ENCODE data around the gene TRAF6. TPM values are rescaled to one million over a fixed set of nuclear protein-coding genes. Genes with fewer than 3 reads are reported as not detected.

Gene TRAF6
- total and polyA plus RNA-seq, 4 donors: 2.4 to 7.8 (median 5.3) TPM

- Histone ChIP-seq H3K4me3 (ENCODE audit: low read depth in 1 of 3, low read length in 3 of 3) (no peak overlapping the region), H3K27ac (ENCODE audit: low read depth in 1 of 2, low read length in 2 of 2) (no peak overlapping the region)
Observed at GRCh38 chr11:36550385-36551115, 40.5 kb upstream of the TRAF6 start.

GRCh38 chr11:36540998-36541397, 30.9 kb upstream of the TRAF6 start:
- no peak overlapping the region for H3K27ac ChIP-seq (ENCODE audit: low read depth in 1 of 2, low read length in 2 of 2)
- no peaks in the 10 kb centered on the region for H3K36me3 ChIP-seq (ENCODE audit: control insufficient read depth in 4 of 4, insufficient read depth in 3 of 4, low read depth in 1 of 4, low read length in 3 of 4)
- no peaks in the 10 kb centered on the region for H3K4me1 ChIP-seq (ENCODE audit: control insufficient read depth in 4 of 4, insufficient read depth in 4 of 4, low read length in 3 of 4)
- no peaks in the 10 kb centered on the region for H3K9me3 ChIP-seq (ENCODE audit: control insufficient read depth in 4 of 4, low read length in 3 of 4)
- 18% methylated on average over 6 of the region's 6 CpGs for WGBS
- H3K4me3 ChIP-seq (ENCODE audit: low read depth in 1 of 3, low read length in 3 of 3): no peak overlapping the region
- no peak overlapping the region for H3K9ac ChIP-seq (ENCODE audit: low read depth in 1 of 2, low read length in 2 of 2)
- TF ChIP-seq RAD21 (IDR thresholded peaks at IDR 0.05) (peak; percentile 74 to 77), CTCF (IDR thresholded peaks at IDR 0.05; ENCODE audit: low read depth, low read length, missing input control) (peak; percentile 44), ATF3 (IDR thresholded peaks at IDR 0.05) (no peak), MAX (IDR thresholded peaks at IDR 0.05) (no peak), FOXA2 (IDR thresholded peaks at IDR 0.05) (no peak), HNF4A (conservative IDR thresholded peaks at IDR 0.05) (no peak), EGR1 (IDR thresholded peaks at IDR 0.05; ENCODE audit: low read depth in 2 of 2) (no peak), REST (IDR thresholded peaks at IDR 0.05) (no peak)
- H3K27me3 ChIP-seq (ENCODE audit: control insufficient read depth in 4 of 4, insufficient read depth in 4 of 4, low read length in 3 of 4): no peaks in the 10 kb centered on the region
- DNase-seq (ENCODE audit: low spot score): no peak

More at GRCh38 chr11:36550385-36551115, 40.5 kb upstream of the TRAF6 start:
- 37% methylated on average over 1 of the region's 1 CpG for WGBS
- Histone ChIP-seq H3K36me3 (ENCODE audit: control insufficient read depth in 4 of 4, insufficient read depth in 3 of 4, low read depth in 1 of 4, low read length in 3 of 4) (no peaks in the 10 kb centered on the region), H3K9me3 (ENCODE audit: control insufficient read depth in 4 of 4, low read length in 3 of 4) (no peaks in the 10 kb centered on the region), H3K4me1 (ENCODE audit: control insufficient read depth in 4 of 4, insufficient read depth in 4 of 4, low read length in 3 of 4) (no peaks in the 10 kb centered on the region), H3K9ac (ENCODE audit: low read depth in 1 of 2, low read length in 2 of 2) (no peak overlapping the region), H3K27me3 (ENCODE audit: control insufficient read depth in 4 of 4, insufficient read depth in 4 of 4, low read length in 3 of 4) (no peaks in the 10 kb centered on the region)
- no peak for DNase-seq (ENCODE audit: low spot score)
- no peak for TF ChIP-seq HNF4A (conservative IDR thresholded peaks at IDR 0.05)
- no peak for TF ChIP-seq GABPA (IDR thresholded peaks at IDR 0.05 in 1 of 2, conservative IDR thresholded peaks at IDR 0.05 in 1 of 2)
- TF ChIP-seq MAX (IDR thresholded peaks at IDR 0.05): no peak
